ENCODE results near the gene ARHGAP23.

Gene ARHGAP23

DNA sequence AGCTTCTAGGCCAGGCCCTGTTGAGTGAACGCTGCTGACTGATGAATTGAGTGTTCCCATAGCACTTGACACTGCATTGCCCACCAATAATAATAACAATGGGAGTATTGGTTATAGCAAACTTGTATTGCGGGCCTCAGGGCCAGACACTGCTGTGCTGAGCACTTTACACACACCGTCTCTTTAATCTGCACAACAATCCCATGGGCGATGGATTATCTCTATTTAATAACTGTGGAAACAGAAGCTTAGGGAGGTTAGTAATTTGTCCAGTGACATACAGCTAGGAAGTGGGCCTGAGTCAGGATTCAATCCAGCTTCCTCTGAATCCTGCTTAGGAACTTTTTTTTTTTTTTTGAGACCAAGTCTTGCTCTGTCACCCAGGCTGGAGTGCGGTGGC is 11.2 kb downstream of the ARHGAP23 start:
- TF ChIP-seq ZBTB7A (IDR thresholded peaks at IDR 0.05; ENCODE audit: low read depth), result no peak
- no peak for TF ChIP-seq NFIC (IDR thresholded peaks at IDR 0.05)
- no peak for TF ChIP-seq FOXM1 (IDR thresholded peaks at IDR 0.05; ENCODE audit: borderline replicate concordance, low read depth)
- TF ChIP-seq CEBPB (IDR thresholded peaks at IDR 0.05), result no peak
- TF ChIP-seq TCF12 (IDR thresholded peaks at IDR 0.05; ENCODE audit: low read depth), result no peak
- no peak for TF ChIP-seq EGR1 (IDR thresholded peaks at IDR 0.05)
- no peak for TF ChIP-seq TAF1 (IDR thresholded peaks at IDR 0.05; ENCODE audit: low read depth)
- TF ChIP-seq TEAD4 (IDR thresholded peaks at IDR 0.05), result no peak
- TF ChIP-seq, protein P1, sequence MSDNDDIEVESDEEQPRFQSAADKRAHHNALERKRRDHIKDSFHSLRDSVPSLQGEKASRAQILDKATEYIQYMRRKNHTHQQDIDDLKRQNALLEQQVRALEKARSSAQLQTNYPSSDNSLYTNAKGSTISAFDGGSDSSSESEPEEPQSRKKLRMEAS (IDR thresholded peaks at IDR 0.05), result no peak
- TF ChIP-seq CREB1 (IDR thresholded peaks at IDR 0.05; ENCODE audit: low read depth), result no peak
- TF ChIP-seq EP300 (IDR thresholded peaks at IDR 0.05; ENCODE audit: borderline replicate concordance), result no peak
- TF ChIP-seq, protein P2, sequence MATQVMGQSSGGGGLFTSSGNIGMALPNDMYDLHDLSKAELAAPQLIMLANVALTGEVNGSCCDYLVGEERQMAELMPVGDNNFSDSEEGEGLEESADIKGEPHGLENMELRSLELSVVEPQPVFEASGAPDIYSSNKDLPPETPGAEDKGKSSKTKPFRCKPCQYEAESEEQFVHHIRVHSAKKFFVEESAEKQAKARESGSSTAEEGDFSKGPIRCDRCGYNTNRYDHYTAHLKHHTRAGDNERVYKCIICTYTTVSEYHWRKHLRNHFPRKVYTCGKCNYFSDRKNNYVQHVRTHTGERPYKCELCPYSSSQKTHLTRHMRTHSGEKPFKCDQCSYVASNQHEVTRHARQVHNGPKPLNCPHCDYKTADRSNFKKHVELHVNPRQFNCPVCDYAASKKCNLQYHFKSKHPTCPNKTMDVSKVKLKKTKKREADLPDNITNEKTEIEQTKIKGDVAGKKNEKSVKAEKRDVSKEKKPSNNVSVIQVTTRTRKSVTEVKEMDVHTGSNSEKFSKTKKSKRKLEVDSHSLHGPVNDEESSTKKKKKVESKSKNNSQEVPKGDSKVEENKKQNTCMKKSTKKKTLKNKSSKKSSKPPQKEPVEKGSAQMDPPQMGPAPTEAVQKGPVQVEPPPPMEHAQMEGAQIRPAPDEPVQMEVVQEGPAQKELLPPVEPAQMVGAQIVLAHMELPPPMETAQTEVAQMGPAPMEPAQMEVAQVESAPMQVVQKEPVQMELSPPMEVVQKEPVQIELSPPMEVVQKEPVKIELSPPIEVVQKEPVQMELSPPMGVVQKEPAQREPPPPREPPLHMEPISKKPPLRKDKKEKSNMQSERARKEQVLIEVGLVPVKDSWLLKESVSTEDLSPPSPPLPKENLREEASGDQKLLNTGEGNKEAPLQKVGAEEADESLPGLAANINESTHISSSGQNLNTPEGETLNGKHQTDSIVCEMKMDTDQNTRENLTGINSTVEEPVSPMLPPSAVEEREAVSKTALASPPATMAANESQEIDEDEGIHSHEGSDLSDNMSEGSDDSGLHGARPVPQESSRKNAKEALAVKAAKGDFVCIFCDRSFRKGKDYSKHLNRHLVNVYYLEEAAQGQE (IDR thresholded peaks at IDR 0.05; ENCODE audit: low read depth), result no peak
- TF ChIP-seq YY1 (IDR thresholded peaks at IDR 0.05; ENCODE audit: low read depth), result no peak
- no peak for TF ChIP-seq RAD21 (IDR thresholded peaks at IDR 0.05; ENCODE audit: low read depth)
- TF ChIP-seq, protein P3, sequence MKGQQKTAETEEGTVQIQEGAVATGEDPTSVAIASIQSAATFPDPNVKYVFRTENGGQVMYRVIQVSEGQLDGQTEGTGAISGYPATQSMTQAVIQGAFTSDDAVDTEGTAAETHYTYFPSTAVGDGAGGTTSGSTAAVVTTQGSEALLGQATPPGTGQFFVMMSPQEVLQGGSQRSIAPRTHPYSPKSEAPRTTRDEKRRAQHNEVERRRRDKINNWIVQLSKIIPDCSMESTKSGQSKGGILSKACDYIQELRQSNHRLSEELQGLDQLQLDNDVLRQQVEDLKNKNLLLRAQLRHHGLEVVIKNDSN (IDR thresholded peaks at IDR 0.05), result no peak

DNA sequence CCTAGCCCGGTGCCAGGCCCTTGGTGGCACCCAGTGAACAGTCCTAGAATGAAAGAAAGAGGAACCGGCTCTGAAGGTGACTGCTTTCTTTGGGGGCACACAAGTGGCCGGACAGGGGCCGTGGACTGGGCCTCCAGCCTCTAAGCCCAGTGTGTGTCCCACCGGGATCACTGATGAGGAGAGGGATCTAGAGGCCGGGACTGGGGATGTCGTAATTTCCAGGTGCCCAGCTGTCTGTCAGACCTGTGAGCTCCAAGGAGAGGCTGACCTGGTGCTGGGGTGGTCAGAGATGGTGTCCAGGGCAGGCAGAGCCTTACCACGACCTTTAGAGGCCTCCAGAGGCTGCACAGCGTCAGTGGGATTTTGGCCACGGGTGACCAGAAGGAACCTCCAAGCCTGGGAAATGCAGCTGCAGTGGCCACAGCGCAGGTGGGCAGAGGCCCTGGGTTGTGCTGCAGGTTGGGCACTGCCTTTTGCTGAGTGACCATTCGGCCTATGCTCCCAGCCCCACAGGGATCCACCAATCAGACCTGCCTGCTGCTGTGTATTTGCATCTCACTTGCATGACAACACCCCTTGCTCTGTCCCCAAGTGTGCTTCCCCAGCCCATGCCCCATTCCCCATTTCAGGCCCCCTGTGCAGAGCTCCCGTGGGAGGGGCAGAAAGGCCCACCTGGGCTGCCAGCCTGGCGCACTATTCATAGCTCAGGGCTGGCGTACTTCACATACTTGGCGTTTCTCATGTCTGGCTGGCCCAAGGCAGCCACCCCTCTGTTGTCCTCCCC is 12.5 kb downstream of the ARHGAP23 start:
- TF ChIP-seq ZBTB7A (IDR thresholded peaks at IDR 0.05; ENCODE audit: low read depth), result peak; percentile 59
- TF ChIP-seq, protein P1 (IDR thresholded peaks at IDR 0.05), result peak; percentile 64; the same call in 1 of the 2 replicates
- TF ChIP-seq YY1 (IDR thresholded peaks at IDR 0.05; ENCODE audit: low read depth), result peak; percentile 31; the same call in 1 of the 2 replicates
- TF ChIP-seq TAF1 (IDR thresholded peaks at IDR 0.05; ENCODE audit: low read depth), result no peak
- peak; percentile 98 for TF ChIP-seq TEAD4 (IDR thresholded peaks at IDR 0.05)
- TF ChIP-seq FOXM1 (IDR thresholded peaks at IDR 0.05; ENCODE audit: borderline replicate concordance, low read depth), result peak; percentile 70; the same call in 1 of the 2 replicates
- TF ChIP-seq EP300 (IDR thresholded peaks at IDR 0.05; ENCODE audit: borderline replicate concordance), result peak; percentile 95
- peak; percentile 78; the same call in 1 of the 2 replicates for TF ChIP-seq CEBPB (IDR thresholded peaks at IDR 0.05)
- TF ChIP-seq RAD21 (IDR thresholded peaks at IDR 0.05; ENCODE audit: low read depth), result no peak
- TF ChIP-seq, protein P2 (IDR thresholded peaks at IDR 0.05; ENCODE audit: low read depth), result no peak
- TF ChIP-seq EGR1 (IDR thresholded peaks at IDR 0.05), result 0 out of 2 replicates have a peak, but pooled peaks have one; percentile 4
- TF ChIP-seq, protein P3 (IDR thresholded peaks at IDR 0.05), result no peak
- TF ChIP-seq NFIC (IDR thresholded peaks at IDR 0.05), result peak; percentile 89
- TF ChIP-seq CREB1 (IDR thresholded peaks at IDR 0.05; ENCODE audit: low read depth), result no peak
- TF ChIP-seq TCF12 (IDR thresholded peaks at IDR 0.05; ENCODE audit: low read depth), result peak; percentile 97

DNA sequence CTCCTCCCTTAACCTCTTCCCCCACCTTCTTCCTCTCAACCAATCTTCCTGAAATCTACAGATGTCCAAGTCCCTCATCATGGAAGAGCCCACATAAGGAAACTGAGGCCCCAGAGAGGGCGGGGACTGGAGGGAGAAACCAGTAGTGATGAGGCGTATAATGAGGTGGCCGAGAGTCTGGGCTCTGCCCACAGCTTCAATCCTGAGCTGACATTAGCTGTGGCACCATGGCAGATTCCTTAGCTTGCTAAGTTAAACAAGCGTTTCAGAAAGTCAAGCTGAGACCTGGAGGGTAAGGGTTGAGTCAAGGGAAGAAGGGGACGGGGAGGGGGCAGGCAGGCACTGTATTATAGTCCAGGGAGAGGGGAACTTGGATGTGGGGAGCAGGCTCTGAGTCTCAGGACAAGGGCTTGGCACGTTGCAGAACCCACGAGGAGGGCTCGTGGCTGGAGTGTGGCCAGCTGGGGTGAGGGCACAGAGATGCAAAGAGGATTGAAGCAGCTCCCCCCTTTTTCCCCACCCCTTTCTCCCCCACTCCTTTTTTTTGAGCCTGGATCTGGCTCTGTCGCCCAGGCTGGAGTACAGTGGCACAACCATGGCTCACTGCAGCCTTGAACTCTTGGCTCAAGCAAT is 13.3 kb downstream of the ARHGAP23 start:
- TF ChIP-seq NFIC (IDR thresholded peaks at IDR 0.05) (no peak), YY1 (IDR thresholded peaks at IDR 0.05; ENCODE audit: low read depth) (peak; percentile 3; the same call in 1 of the 2 replicates)

DNA sequence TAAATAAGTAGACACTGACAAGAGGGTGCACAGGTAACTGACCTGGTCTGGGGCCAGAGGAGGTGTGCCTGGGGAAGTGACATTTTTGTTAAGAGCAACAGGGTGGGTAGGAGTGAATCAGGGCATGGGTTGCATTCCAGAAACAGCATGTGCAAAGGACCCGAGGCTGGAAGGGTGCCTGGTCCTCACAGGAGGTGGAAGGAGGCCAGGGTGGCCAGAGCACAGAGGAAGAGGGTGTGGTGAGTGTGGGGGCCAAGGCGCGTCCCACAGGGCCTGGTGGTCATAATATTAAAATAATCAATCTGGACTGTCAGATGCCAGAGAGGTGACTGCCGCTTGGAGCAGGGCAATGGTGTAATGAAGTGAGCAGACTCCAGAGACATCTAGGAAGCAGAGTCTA is 14.3 kb downstream of the ARHGAP23 start:
- TF ChIP-seq EP300 (IDR thresholded peaks at IDR 0.05; ENCODE audit: borderline replicate concordance) (peak; percentile 99), CEBPB (IDR thresholded peaks at IDR 0.05) (peak; percentile 32), YY1 (IDR thresholded peaks at IDR 0.05; ENCODE audit: low read depth) (peak; percentile 32; the same call in 1 of the 2 replicates), TEAD4 (IDR thresholded peaks at IDR 0.05) (peak; percentile 99), FOXM1 (IDR thresholded peaks at IDR 0.05; ENCODE audit: borderline replicate concordance, low read depth) (peak; percentile 95), NFIC (IDR thresholded peaks at IDR 0.05) (peak; percentile 99), RAD21 (IDR thresholded peaks at IDR 0.05; ENCODE audit: low read depth) (0 out of 2 replicates have a peak, but pooled peaks have one; percentile 19), TAF1 (IDR thresholded peaks at IDR 0.05; ENCODE audit: low read depth) (no peak), TCF12 (IDR thresholded peaks at IDR 0.05; ENCODE audit: low read depth) (peak; percentile 99), EGR1 (IDR thresholded peaks at IDR 0.05) (peak; percentile 54; the same call in 1 of the 2 replicates), CREB1 (IDR thresholded peaks at IDR 0.05; ENCODE audit: low read depth) (no peak), ZBTB7A (IDR thresholded peaks at IDR 0.05; ENCODE audit: low read depth) (peak; percentile 72; the same call in 1 of the 2 replicates)
- TF ChIP-seq, protein P2 (IDR thresholded peaks at IDR 0.05; ENCODE audit: low read depth), result 0 out of 2 replicates have a peak, but pooled peaks have one; percentile 9
- TF ChIP-seq, protein P1 (IDR thresholded peaks at IDR 0.05), result peak; percentile 93
- TF ChIP-seq, protein P3 (IDR thresholded peaks at IDR 0.05), result peak; percentile 42; the same call in 1 of the 2 replicates
